ENCODE measurements around the gene SUPT7L. TPM values are rescaled to one million over a fixed set of nuclear protein-coding genes. Genes with fewer than 3 reads are reported as not detected.

SUPT7L gene
- polyA plus RNA-seq, 1 donor (not counting 4 experiments of a cell fraction or from before 2014, with no cell fraction given): 39.8 TPM

DNA sequence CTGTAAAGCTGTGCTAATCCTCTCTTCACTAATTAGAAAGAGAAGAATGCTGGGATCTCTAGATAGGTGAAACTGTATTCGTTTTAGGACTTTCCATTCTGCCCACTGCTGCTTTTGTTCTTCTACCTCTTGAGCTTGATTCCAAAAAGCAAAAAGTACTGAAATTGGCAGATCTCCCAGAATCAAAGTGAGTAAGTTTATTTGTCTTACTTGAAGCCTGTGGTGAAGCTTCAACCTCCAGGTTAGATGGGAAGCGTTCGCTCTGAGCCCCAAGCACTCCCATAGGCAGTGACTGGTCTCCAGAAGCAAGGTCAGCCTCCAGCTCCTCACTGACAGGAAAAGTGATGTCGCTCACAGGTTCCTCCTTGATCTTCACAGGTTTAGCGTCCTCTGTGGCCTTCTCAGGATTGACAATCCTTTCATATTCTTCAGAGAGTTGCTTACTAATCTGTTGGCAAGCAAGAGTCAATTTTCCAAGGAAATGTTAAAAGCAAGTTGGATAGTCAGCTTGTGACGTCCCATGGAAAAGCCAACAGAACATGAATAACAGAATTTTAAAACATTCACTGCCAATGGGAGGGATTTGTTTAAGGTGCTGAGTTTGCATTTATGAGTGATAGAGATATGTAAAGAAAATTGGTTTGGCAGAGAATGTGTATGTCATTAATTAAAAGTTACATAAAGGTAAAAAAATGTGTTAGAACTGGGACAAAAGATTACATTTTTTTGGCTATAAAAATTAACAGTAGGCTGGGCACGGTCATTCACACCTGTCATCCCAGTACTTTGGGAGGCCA lies 8.1 kb downstream of the SUPT7L start:
- H3K27me3 ChIP-seq (ENCODE audit: control insufficient read depth, extremely low read depth, insufficient read depth, low read length): no peaks in the 10 kb centered on the region
- no peak overlapping the region for H3K9ac ChIP-seq (ENCODE audit: control insufficient read depth, extremely low read depth, insufficient read depth, low read length)
- no peak overlapping the region for H2AFZ ChIP-seq (ENCODE audit: control insufficient read depth, low read length)
- peaks cover 2% of the 10 kb centered on the region for H3K79me2 ChIP-seq (ENCODE audit: control insufficient read depth, insufficient read depth, low read length)
- H3K9me1 ChIP-seq (ENCODE audit: control insufficient read depth, extremely low read depth, insufficient read depth, low read length): no peaks in the 10 kb centered on the region
- H4K20me1 ChIP-seq (ENCODE audit: control insufficient read depth, extremely low read depth, insufficient read depth, low read length): no peaks in the 10 kb centered on the region
- H3K4me2 ChIP-seq (ENCODE audit: control insufficient read depth, extremely low read depth, insufficient read depth, low read depth, low read length): no peak overlapping the region
- H3K4me3 ChIP-seq (ENCODE audit: control insufficient read depth in 2 of 3, extremely low read depth in 1 of 3, insufficient read depth in 2 of 3, low read depth in 1 of 3, low read length in 3 of 3): no peak overlapping the region
- peaks cover 25 to 27% of the 10 kb centered on the region in 2 experiments for H3K36me3 ChIP-seq (ENCODE audit: control insufficient read depth in 2 of 2, extremely low read depth in 1 of 2, insufficient read depth in 2 of 2, low read length in 2 of 2)
- no peak for FAIRE-seq
- no peak for TF ChIP-seq EZH2 (IDR thresholded peaks at IDR 0.05; ENCODE audit: low read length)
- TF ChIP-seq, protein P1, sequence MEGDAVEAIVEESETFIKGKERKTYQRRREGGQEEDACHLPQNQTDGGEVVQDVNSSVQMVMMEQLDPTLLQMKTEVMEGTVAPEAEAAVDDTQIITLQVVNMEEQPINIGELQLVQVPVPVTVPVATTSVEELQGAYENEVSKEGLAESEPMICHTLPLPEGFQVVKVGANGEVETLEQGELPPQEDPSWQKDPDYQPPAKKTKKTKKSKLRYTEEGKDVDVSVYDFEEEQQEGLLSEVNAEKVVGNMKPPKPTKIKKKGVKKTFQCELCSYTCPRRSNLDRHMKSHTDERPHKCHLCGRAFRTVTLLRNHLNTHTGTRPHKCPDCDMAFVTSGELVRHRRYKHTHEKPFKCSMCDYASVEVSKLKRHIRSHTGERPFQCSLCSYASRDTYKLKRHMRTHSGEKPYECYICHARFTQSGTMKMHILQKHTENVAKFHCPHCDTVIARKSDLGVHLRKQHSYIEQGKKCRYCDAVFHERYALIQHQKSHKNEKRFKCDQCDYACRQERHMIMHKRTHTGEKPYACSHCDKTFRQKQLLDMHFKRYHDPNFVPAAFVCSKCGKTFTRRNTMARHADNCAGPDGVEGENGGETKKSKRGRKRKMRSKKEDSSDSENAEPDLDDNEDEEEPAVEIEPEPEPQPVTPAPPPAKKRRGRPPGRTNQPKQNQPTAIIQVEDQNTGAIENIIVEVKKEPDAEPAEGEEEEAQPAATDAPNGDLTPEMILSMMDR (optimal IDR thresholded peaks at IDR 0.05 in 1 of 3, IDR thresholded peaks at IDR 0.05 in 1 of 3, conservative IDR thresholded peaks at IDR 0.05 in 1 of 3; ENCODE audit: extremely low read depth in 1 of 3, insufficient read depth in 2 of 3, low read length in 3 of 3): no peak
- DNase-seq (ENCODE audit: low read depth, low spot score): no peak
- H3K4me1 ChIP-seq (ENCODE audit: control insufficient read depth, extremely low read depth, insufficient read depth, low read length): peaks cover 18% of the 10 kb centered on the region
- dilution Hi-C loops (cut with MboI; ENCODE audit: extremely low pct_ligation_motif_present, low sequenced_read_pairs): no loop called here
- H3K9me3 ChIP-seq (ENCODE audit: control insufficient read depth, low read depth, low read length): no peaks in the 10 kb centered on the region
- no peak overlapping the region for H3K27ac ChIP-seq (ENCODE audit: control insufficient read depth, insufficient read depth, low read length)

DNA sequence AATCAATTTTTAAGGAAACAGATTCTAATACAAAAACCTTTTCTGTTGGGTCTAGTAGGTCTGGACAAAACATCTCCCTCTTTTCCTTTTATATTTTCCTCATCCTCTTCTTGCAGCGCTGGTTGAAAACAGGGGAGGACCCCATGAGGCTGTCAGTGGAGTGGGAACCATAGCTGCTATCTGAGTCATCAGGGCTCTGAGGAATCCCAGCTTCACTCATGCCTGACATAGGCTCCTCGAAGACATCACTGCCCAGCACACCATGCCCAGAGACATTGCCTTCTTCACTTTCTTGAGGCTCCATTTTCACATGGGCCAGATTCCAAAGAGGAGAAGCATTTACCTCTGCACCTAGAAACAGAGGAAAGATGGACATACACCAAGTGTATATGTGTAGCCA lies 10.0 kb downstream of the SUPT7L start:
- Histone ChIP-seq H3K9me1 (ENCODE audit: control insufficient read depth, extremely low read depth, insufficient read depth, low read length) (no peaks in the 10 kb centered on the region), H4K20me1 (ENCODE audit: control insufficient read depth, extremely low read depth, insufficient read depth, low read length) (no peaks in the 10 kb centered on the region), H3K4me1 (ENCODE audit: control insufficient read depth, extremely low read depth, insufficient read depth, low read length) (peaks cover 18% of the 10 kb centered on the region), H3K9me3 (ENCODE audit: control insufficient read depth, low read depth, low read length) (no peaks in the 10 kb centered on the region), H3K4me3 (ENCODE audit: control insufficient read depth in 2 of 3, extremely low read depth in 1 of 3, insufficient read depth in 2 of 3, low read depth in 1 of 3, low read length in 3 of 3) (no peak overlapping the region), H3K27me3 (ENCODE audit: control insufficient read depth, extremely low read depth, insufficient read depth, low read length) (no peaks in the 10 kb centered on the region), H3K4me2 (ENCODE audit: control insufficient read depth, extremely low read depth, insufficient read depth, low read depth, low read length) (no peak overlapping the region), H3K9ac (ENCODE audit: control insufficient read depth, extremely low read depth, insufficient read depth, low read length) (no peak overlapping the region), H2AFZ (ENCODE audit: control insufficient read depth, low read length) (no peak overlapping the region), H3K36me3 (ENCODE audit: control insufficient read depth in 2 of 2, extremely low read depth in 1 of 2, insufficient read depth in 2 of 2, low read length in 2 of 2) (peaks cover 28 to 29% of the 10 kb centered on the region in 2 experiments), H3K27ac (ENCODE audit: control insufficient read depth, insufficient read depth, low read length) (peak overlapping the region; percentile 48), H3K79me2 (ENCODE audit: control insufficient read depth, insufficient read depth, low read length) (no peaks in the 10 kb centered on the region)
- no peak for TF ChIP-seq EZH2 (IDR thresholded peaks at IDR 0.05; ENCODE audit: low read length)
- TF ChIP-seq, protein P1 (optimal IDR thresholded peaks at IDR 0.05 in 1 of 3, IDR thresholded peaks at IDR 0.05 in 1 of 3, conservative IDR thresholded peaks at IDR 0.05 in 1 of 3; ENCODE audit: extremely low read depth in 1 of 3, insufficient read depth in 2 of 3, low read length in 3 of 3): no peak
- no peak for DNase-seq (ENCODE audit: low read depth, low spot score)
- no peak for FAIRE-seq
- dilution Hi-C loops (cut with MboI; ENCODE audit: extremely low pct_ligation_motif_present, low sequenced_read_pairs): no loop called here

Data from keratinocyte (primary cell).